Body of pancreas (tissue), 4 donors: ENCODE data around the gene DHRS7. TPM values are rescaled to one million over a fixed set of nuclear protein-coding genes. Genes with fewer than 3 reads are reported as not detected.

Source experiments
- ATAC-seq: fragments of 150-250 bp; one replicate; pipeline ENCODE4 v1.9.1; 2016
- DNase-seq, 4 donors: peaks; one replicate each; pipeline ENCODE4 v3.0.0-alpha.2; 2019
- H3K27ac ChIP-seq, 4 donors: fragments of 200-600 bp; sonication (generic); 1 replicate in 3 of 4; 2 replicates in 1 of 4; pipeline versions ENCODE4 v1.5.1 to v1.6.1; 2016 to 2019; ENCODE audit warnings: mild to moderate bottlenecking in 1 of 4, mixed read lengths in 1 of 4, moderate library complexity in 1 of 4
- H3K27me3 ChIP-seq, 2 donors: fragments of 200-600 bp; sonication (generic); one replicate each; pipeline ENCODE4 v1.6.0; 2016; ENCODE audit warnings: mild to moderate bottlenecking in 1 of 2
- H3K36me3 ChIP-seq, 2 donors: fragments of 200-600 bp; sonication (generic); replicated peaks in 1 of 2; 2 replicates each; pipeline ENCODE4 v1.5.1; 2016; ENCODE audit warnings: low read depth in 2 of 2; ENCODE audit not compliant: insufficient read depth in 1 of 2
- H3K4me1 ChIP-seq: fragments of 200-600 bp; sonication (generic); one replicate; pipeline ENCODE4 v1.6.0; 2016
- H3K4me3 ChIP-seq, 2 donors: fragments of 200-600 bp; sonication (generic); 1 replicate in 1 of 2; 2 replicates in 1 of 2; pipeline ENCODE4 v1.5.1; 2016 to 2019
- H3K9me3 ChIP-seq, 3 donors: fragments of 200-600 bp; sonication (generic); 1 replicate in 2 of 3; 2 replicates in 1 of 3; pipeline ENCODE4 v1.5.1; 2016
- POLR2A ChIP-seq, 3 donors: fragments of 450-650 bp; IDR thresholded peaks; one replicate each; pipeline ENCODE4 v1.6.1; 2016; ENCODE audit warnings: antibody characterized with exemption in 3 of 3, mild to moderate bottlenecking in 2 of 3
- WGBS, 2 donors: methylation state at CpG; one replicate each; pipeline ENCODE4 v1.1.5; 2017; 5-methylcytosine and 5-hydroxymethylcytosine counted together
- intact Hi-C: fragments of 100-400 bp; cut with DNase I; formaldehyde crosslinking; loops from one replicate; pipeline ENCODE4 v1.15.1; 2023
- total RNA-seq, 2 donors: library from RNA; depleted of rRNA; stranded (reverse); fragments of >200 nt; gene quantifications; one replicate each; pipeline ENCODE4 v1.1.0, GENCODE V29; 2016
- TF ChIP-seq, protein P1 (sequence below), 7 experiments: fragments of 450-650 bp in 4 of 7; fragments of 200-600 bp in 3 of 7; sonication (generic) in 3 of 7; IDR thresholded peaks; one replicate each; pipeline ENCODE4 v1.5.1; 2016 to 2019; ENCODE audit warnings: antibody characterized with exemption in 7 of 7

The DHRS7 gene
- total RNA-seq, 2 donors from 2014 or later, result 67.7 to 97.6 TPM

DNA sequence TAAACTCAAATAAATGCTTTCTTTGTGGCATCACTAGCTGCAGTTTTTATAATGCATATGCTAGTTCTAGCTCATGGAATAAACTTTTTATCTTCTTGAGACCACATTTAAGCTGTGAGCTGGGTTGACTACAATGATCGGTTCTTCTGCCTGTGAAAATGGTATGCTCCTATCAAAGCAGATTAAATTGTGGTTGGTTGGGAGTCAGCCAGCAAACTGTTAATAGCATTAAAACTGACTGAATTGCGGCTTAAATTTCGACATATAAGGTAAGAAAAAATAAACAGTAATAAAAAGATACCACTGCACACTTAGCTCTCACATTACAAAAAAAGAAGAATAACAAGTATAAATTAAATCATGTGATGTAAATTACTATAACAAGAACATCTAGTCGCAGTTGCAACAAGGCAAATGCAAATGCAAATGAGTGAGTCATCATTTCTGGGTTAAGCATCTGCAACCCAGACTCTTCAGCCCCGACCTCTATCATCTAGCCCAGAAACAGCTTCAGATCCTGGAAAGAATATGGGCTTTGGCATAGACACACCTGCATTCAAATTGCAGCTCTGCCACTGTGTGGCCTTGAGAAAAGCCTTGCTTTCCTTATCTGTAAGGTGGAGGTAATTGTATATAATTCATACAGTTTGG, 19.8 kb upstream of the DHRS7 start:
- intact Hi-C loops, result loop anchor here (5.0 kb wide), 1 partner anchor 223 kb away; no protein-coding TSS in a partner anchor
- Histone ChIP-seq H3K4me1 (no peaks in the 10 kb centered on the region), H3K4me3 (no peak overlapping the region), H3K36me3 (no peaks in the 10 kb centered on the region), H3K9me3 (no peaks in the 10 kb centered on the region), H3K27me3 (no peaks in the 10 kb centered on the region), H3K27ac (no peak overlapping the region)
- no peak for DNase-seq
- no peak for ATAC-seq
- 40% methylated on average over 5 of the region's 5 CpGs for WGBS, 2 donors
- TF ChIP-seq POLR2A (IDR thresholded peaks at IDR 0.05), result no peak
- TF ChIP-seq, protein P1, sequence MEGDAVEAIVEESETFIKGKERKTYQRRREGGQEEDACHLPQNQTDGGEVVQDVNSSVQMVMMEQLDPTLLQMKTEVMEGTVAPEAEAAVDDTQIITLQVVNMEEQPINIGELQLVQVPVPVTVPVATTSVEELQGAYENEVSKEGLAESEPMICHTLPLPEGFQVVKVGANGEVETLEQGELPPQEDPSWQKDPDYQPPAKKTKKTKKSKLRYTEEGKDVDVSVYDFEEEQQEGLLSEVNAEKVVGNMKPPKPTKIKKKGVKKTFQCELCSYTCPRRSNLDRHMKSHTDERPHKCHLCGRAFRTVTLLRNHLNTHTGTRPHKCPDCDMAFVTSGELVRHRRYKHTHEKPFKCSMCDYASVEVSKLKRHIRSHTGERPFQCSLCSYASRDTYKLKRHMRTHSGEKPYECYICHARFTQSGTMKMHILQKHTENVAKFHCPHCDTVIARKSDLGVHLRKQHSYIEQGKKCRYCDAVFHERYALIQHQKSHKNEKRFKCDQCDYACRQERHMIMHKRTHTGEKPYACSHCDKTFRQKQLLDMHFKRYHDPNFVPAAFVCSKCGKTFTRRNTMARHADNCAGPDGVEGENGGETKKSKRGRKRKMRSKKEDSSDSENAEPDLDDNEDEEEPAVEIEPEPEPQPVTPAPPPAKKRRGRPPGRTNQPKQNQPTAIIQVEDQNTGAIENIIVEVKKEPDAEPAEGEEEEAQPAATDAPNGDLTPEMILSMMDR (IDR thresholded peaks at IDR 0.05), result no peak

DNA sequence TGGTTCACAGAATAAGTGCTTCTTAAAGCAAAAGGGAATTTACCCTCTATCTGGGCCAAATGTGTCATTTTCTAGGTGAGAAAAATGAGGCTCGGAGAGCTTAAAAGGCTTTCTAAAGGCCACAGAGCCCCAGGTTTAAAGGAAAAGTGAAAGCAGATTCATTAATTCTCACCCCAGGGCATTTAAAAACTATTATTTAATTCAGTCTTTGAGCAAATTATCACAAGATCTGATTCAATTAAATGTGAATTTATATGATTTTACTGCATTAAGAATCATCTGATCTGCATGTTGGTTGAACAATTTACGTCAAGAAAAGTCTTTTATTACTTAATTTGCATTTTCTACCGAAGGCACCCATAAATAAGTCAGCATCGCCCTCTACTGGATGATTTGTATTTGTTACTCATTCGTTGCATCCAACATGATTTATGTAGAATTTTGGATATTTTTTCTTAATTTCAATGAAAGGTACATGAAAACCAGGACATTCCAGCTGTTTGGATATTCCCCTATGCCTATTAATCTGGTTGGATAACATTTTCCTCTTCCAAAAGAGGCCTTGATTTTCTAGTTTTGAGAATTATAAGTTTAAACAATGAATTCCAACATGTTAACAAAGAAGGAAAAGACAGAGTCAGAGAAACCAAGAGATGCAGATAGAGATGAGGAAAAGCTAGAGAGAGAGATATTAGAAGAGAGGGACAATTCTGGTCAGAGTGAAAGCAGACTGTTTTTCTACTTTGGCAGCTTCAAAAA, 19.1 kb upstream of the DHRS7 start:
- intact Hi-C loops, result no loop called here
- ATAC-seq, result no peak
- peak in 1 of 4 donors; percentile 42 for DNase-seq
- Histone ChIP-seq H3K27ac (peak overlapping the region in 3 of 4 donors; percentile 18 to 44 (median 39)), H3K27me3 (no peaks in the 10 kb centered on the region), H3K9me3 (no peaks in the 10 kb centered on the region), H3K4me3 (no peak overlapping the region), H3K36me3 (no peaks in the 10 kb centered on the region), H3K4me1 (no peaks in the 10 kb centered on the region)
- 0 to 1% methylated on average over 5 of the region's 5 CpGs for WGBS, 2 donors
- TF ChIP-seq, protein P1 (IDR thresholded peaks at IDR 0.05), result peak; percentile 50 to 90 (median 88)
- TF ChIP-seq POLR2A (IDR thresholded peaks at IDR 0.05), result no peak

DNA sequence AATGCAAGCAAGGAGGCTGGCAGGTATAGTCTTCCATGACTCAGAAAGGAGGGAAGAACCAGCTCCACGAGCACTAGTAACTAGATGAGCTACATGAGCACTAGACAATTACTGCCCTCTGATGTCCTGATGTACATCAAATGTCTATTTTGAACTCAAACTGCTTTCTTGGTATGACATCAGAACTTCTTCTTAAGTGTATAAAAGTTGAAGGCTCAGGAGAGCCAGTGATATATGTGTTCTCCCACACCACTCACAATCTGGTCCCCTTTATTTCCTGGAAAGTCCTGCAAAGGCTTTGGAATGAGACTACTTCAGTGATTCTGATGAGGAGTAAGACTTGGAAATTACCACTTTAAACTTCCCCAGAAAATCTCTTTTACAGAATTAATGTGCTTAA, 18.5 kb upstream of the DHRS7 start:
- Histone ChIP-seq H3K9me3 (no peaks in the 10 kb centered on the region), H3K27ac (peak overlapping the region in 3 of 4 donors; percentile 18 to 44 (median 39)), H3K27me3 (no peaks in the 10 kb centered on the region), H3K36me3 (no peaks in the 10 kb centered on the region), H3K4me1 (no peaks in the 10 kb centered on the region), H3K4me3 (no peak overlapping the region)
- WGBS, 2 donors, result 39 to 40% methylated on average over 1 of the region's 1 CpG
- intact Hi-C loops, result no loop called here
- ATAC-seq (no peak), DNase-seq (no peak)
- TF ChIP-seq, protein P1 (IDR thresholded peaks at IDR 0.05), result no peak
- TF ChIP-seq POLR2A (IDR thresholded peaks at IDR 0.05), result no peak

DNA sequence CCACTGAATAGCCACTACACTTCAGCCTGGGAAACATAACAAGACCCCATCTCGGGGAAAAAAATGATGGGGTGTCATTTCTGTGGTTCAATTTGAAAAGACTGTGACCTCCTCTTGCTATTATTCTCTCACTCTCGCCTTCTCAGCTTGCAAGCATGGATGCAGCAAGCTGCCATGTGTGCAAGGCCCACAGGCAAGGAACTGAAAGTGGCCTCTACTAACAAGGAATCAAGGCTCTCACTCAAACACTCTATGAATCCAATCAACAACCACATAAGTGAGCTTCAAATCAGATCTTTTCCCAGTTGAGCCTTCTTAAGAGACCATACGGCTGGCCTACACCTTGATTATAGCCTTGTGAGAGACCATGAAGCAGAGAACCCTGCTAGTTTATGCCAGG, 17.9 kb upstream of the DHRS7 start:
- ATAC-seq (no peak), DNase-seq (no peak)
- H3K27ac ChIP-seq, result no peak overlapping the region
- 79 to 89% methylated on average over 3 of the region's 3 CpGs for WGBS, 2 donors
- H3K27me3 ChIP-seq, result no peaks in the 10 kb centered on the region
- TF ChIP-seq POLR2A (IDR thresholded peaks at IDR 0.05), result no peak
- TF ChIP-seq, protein P1 (IDR thresholded peaks at IDR 0.05), result no peak
- no peak overlapping the region for H3K4me3 ChIP-seq
- no peaks in the 10 kb centered on the region for H3K36me3 ChIP-seq
- H3K4me1 ChIP-seq, result no peaks in the 10 kb centered on the region
- no peaks in the 10 kb centered on the region for H3K9me3 ChIP-seq
- intact Hi-C loops, result no loop called here
